HepG2 (cell line): ENCODE measurements around the gene NENF.

ENCODE experiments used
- CTCF ChIP-seq: sonication (generic); formaldehyde crosslinking; IDR thresholded peaks from 2 replicates; pipeline ENCODE4 v1.5.0; 2020; ENCODE audit warnings: mild to moderate bottlenecking, missing genetic modification reagents, moderate library complexity
- ZNF24 ChIP-seq: fragments of 450-650 bp; IDR thresholded peaks from 2 replicates; pipeline ENCODE4 v1.6.1; 2017; ENCODE audit warnings: antibody characterized with exemption, mild to moderate bottlenecking
- ZNF251 ChIP-seq: sonication (generic); formaldehyde crosslinking; IDR thresholded peaks from 2 replicates; pipeline ENCODE4 v1.9.0; 2021; ENCODE audit warnings: mild to moderate bottlenecking, missing genetic modification reagents
- ZNF549 ChIP-seq: sonication (generic); formaldehyde crosslinking; IDR thresholded peaks from 2 replicates; pipeline ENCODE4 v1.5.0; 2020; ENCODE audit warnings: missing genetic modification reagents

- TF ChIP-seq CTCF (no peak), ZNF24 (no peak), ZNF549 (no peak), ZNF251 (CRISPR knock-in tag) (no peak)
Observed at GRCh38 chr1:212402666-212403321, 29.9 kb upstream of the NENF start.
